ENCODE data around the gene CNTNAP1.
"Not testable (repeated sequence)": the region's sequence is repeated elsewhere in the genome, so short reads cannot be mapped to it uniquely, and the experiment has no call there.

Gene CNTNAP1

DNA sequence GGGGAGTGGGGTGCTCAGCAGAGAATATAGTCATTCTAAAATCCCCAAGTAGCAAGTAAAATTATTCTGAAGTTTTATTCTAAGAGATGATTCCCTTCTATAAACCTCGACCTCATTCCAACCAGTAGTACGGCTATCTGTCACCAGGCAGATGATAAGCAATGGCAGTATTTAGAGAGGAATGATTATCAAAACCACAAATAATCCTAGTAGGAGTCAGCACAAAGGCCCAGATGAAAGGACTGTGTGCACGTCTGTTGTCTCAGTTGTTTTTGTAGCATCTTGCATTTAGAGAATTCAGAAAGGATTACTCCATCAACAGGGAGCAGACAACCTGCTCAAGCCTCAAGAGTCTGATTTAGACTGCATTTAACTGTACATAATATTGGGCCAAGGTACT lies 41.3 kb downstream of the CNTNAP1 start:
- no peak for DNase-seq (ENCODE audit: low read depth in 2 of 3, low spot score in 2 of 3)

DNA sequence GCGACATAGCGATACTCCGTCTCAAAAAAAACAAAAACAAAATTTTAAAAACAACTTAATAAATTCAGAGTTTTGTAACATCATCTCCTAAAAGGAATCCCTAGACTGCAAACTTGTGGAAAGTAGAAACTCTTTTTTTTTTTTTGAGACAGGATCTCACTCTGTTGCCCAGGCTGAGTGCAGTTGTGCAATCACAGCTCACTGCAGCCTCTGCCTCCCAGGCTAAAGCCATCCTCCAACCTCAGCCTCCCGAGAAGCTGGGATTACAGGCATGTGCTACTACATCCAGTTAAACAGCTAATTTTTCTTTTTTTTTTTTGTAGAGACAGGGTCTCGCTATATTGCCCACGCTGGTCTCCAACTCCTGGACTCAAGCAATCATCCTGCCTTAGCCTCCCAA lies 42.8 kb downstream of the CNTNAP1 start:
- DNase-seq (ENCODE audit: low read depth in 2 of 3, low spot score in 2 of 3): no peak

DNA sequence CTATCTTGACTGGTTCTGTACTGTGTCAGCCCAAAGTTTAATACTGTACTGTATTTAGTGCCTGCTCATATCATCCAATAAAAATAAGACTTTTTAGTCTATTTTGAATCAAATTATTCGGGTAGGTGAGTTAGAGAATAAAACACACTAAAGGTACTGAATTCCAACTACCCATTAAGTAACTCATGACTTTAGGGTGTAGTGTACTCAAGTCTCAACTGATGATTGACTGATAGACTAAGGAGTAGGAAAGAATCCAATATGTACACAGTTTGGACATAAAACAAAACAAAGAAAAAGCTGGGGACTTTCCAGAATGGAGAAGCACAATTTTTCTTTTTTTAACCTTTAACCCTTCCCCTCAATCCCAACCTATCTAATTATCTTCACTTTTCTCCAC lies 58.4 kb downstream of the CNTNAP1 start:
- DNase-seq (ENCODE audit: low read depth in 2 of 3, low spot score in 2 of 3): no peak

DNA sequence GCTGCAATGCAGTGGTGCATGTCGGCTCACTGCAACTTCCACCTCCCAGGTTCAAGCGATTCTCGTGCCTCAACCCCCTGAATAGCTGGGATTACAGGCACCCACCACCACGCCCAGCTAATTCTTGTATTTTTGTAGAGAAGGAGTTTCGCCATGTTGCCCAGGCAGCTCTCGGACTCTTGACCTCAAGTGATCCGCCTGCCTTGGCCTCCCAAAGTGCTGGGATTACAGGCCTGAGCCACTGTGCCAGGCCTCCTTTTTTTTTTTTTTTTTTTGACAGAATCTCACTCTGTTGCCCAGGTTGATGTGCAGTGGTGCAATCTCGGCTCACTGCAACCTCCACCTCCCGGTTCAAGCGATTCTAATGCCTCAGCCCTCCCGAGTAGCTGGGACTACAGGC lies 60.6 kb downstream of the CNTNAP1 start:
- DNase-seq (ENCODE audit: low read depth in 2 of 3, low spot score in 2 of 3): not testable (repeated sequence)

DNA sequence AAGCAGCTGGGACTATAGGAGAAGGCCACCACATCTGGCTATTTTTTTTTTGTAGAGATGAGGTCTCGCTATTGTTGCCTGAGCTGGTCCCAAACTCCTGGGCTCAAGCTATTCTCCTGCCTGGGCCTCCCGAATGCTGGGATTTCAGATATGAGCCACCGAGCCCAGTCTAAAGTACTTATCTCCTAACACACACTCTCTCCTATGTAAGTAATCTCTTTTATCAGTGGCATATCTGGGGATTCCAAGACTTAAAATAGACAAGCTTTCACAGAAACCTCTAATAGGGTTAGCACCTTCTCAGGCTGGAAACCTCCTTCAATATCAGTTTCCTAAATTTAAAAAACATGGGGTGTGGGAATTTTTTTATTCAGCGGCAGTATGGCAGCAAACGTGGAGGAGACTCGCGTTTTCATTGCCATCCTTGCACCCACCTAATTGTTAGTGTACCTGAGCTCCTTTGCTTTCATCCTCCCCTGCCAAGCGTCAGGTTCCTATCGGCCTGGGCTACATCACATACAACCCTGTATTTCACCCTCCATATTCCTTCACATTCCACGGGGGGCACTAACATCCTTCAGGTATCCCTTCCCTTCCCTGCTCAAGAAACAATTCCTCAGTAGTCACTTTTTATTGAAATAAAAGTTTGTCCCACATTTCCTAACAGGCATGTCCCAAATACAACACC lies 61.4 kb downstream of the CNTNAP1 start:
- DNase-seq (ENCODE audit: low read depth in 2 of 3, low spot score in 2 of 3): no peak

DNA sequence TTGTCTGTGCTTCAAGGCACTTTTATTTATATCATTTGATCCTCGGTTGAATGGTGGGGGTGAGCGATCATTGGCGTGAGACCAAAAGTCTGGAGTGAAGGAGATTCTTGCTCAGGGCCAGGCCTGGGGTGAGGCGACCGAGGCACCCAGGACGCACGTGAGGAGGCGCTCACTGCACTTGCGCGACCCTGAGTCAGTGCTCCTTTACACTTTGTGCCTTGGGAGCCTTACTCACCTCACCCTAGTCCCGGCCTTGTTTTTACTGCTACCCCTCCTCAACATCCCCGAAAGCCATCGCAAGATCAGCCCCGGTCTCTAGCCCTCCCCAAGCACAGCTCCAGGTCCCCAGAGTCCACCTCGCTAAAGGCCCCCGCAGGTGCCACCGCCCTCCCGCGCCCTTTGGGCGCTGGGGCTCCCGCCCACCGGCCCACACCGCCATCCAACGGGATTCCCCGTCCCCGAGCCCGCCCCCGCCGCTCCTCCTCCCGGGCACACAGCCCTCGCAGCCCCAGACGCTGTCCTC lies 62.0 kb downstream of the CNTNAP1 start:
- DNase-seq (ENCODE audit: low read depth in 2 of 3, low spot score in 2 of 3): peak; percentile 51 to 69 (median 57)

DNA sequence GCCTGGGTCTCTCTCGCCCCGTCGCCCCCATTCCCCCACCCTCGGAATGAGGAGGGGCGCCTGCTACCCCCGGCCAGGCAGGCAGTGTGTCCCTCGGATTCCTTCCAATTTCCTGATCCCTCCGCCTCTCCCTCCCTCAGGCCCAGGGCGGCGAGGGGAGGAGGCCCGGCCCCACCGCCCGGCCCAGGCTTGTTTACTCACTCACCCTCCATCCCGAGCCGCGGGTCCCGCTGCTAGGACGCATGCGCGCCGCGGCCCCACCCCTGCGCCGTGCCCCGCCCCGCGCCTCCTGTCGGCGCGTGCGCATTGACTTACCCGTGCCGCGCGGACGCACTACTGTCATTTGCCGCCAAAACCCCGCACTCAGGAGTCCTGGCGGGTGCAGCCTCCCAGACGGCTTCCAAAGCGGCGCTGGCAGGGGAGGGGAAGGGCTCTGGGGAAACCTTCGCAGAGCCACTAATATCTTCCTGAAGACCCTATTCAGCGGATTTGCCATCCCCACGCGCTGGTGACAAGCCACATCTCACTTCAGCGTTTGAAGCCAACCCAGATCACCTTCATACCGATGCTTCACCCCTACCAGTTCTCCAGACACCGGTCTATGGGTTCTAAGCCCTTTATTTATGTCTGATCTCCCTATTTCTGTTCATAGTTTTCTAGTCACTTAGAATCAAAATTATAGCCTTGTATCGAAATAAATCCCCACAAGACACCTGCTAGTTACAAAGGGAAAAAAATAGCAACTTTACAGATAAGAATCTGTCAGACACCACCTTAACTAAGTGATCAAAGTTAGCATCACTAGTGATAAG lies 62.7 kb downstream of the CNTNAP1 start, which contains the start of gene EZH1:
Gene EZH1 (minus strand): TSS at position 235 of the 812 bp plus-strand sequence. CDS start 16,099 bp downstream, outside the sequence.
- peak; percentile 80 to 92 (median 89) for DNase-seq (ENCODE audit: low read depth in 2 of 3, low spot score in 2 of 3)

DNA sequence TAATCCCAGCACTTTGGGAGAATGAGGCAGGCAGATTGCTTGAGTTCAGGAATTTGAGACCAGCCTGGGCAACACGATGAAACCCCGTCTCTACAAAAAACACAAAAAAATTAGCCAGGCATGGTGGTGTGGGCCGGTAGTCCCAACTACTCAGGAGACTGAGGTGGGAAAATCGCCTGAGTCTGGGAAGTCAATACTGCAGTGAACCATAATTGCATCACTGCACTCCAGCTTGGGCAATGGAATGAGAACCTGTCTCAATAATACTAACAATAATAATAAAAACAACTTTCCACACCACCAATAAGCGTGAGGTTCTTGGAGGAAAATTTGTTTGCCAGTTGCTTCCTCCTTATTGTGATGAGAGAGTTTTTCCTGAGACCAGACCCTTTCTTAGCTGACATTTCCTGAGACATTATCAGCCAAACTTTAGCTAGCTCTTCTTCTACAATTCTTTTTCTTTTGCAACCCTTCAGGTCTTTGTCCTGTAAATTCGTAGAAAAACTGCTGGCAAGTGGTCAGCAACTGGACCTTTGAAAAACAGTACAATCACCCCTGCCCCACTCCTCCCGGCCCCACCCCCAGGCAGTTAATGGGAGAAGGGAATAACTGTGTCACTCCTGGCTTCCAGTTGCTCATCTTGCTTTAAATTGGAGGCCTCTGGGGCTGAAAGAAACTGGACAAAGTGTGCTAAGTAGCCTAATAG lies 66.0 kb downstream of the CNTNAP1 start:
- DNase-seq (ENCODE audit: low read depth in 2 of 3, low spot score in 2 of 3): no peak

DNA sequence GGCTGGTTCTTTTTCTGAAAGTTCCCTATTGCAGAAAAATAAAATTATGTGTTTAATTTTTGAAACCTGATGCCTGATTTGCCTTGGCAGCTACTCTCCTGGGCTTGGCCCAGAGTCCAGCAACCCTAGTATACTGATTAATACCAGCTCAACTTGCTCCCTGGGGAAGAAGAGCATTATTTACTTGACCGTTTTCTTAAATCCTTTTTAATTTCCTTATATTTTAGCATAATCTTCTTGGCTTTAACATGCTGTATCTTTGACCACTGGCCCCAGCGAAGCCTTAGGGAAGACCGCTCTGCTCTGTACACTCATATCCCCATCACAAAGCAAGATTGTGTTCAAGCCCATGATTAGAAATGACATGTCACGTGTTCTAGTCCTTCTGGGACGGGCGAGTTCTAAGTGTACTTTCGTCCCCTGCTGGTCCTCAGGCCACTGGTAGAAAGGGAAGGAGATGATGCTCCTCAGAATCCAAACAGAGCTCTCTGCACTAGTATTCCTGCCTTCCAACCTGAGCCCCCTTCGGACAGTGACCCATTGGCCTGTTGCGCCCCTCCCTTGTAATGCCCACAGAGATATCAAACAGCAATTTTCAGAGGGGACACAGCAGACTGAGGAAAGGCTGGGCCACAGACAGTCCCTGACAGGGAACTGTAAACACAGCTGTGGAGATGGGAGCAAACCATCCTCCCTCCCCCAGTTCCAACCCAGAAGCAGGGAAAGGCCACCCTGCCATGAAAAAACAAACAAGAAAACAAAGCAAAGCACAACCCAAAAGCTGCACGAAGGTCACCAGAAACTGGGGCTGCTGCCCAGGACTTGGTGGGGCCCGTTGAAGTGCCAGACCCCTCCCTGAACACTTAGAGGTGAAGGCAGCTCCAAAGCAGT lies 66.8 kb downstream of the CNTNAP1 start:
- no peak for DNase-seq (ENCODE audit: low read depth in 2 of 3, low spot score in 2 of 3)

All from activated CD8-positive, alpha-beta memory T cell treated with anti-CD3 and anti-CD28 coated beads for 48 hours (primary cell).